ENCODE data around the gene PGAP6. TPM values are rescaled to one million over a fixed set of nuclear protein-coding genes. Genes with fewer than 3 reads are reported as not detected.

The PGAP6 gene, protein sequence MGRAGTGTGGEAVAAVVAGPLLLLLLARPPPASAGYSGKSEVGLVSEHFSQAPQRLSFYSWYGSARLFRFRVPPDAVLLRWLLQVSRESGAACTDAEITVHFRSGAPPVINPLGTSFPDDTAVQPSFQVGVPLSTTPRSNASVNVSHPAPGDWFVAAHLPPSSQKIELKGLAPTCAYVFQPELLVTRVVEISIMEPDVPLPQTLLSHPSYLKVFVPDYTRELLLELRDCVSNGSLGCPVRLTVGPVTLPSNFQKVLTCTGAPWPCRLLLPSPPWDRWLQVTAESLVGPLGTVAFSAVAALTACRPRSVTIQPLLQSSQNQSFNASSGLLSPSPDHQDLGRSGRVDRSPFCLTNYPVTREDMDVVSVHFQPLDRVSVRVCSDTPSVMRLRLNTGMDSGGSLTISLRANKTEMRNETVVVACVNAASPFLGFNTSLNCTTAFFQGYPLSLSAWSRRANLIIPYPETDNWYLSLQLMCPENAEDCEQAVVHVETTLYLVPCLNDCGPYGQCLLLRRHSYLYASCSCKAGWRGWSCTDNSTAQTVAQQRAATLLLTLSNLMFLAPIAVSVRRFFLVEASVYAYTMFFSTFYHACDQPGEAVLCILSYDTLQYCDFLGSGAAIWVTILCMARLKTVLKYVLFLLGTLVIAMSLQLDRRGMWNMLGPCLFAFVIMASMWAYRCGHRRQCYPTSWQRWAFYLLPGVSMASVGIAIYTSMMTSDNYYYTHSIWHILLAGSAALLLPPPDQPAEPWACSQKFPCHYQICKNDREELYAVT
- total RNA-seq: 10 to 100 TPM; 80.1 to 80.4 TPM
- 10 to 100 TPM; 19.5 to 38.1 (median 22.0) TPM for polyA plus RNA-seq
- total RNA-seq: 41.1 to 125 (median 57.1) reads per million in 6 experiments

DNA sequence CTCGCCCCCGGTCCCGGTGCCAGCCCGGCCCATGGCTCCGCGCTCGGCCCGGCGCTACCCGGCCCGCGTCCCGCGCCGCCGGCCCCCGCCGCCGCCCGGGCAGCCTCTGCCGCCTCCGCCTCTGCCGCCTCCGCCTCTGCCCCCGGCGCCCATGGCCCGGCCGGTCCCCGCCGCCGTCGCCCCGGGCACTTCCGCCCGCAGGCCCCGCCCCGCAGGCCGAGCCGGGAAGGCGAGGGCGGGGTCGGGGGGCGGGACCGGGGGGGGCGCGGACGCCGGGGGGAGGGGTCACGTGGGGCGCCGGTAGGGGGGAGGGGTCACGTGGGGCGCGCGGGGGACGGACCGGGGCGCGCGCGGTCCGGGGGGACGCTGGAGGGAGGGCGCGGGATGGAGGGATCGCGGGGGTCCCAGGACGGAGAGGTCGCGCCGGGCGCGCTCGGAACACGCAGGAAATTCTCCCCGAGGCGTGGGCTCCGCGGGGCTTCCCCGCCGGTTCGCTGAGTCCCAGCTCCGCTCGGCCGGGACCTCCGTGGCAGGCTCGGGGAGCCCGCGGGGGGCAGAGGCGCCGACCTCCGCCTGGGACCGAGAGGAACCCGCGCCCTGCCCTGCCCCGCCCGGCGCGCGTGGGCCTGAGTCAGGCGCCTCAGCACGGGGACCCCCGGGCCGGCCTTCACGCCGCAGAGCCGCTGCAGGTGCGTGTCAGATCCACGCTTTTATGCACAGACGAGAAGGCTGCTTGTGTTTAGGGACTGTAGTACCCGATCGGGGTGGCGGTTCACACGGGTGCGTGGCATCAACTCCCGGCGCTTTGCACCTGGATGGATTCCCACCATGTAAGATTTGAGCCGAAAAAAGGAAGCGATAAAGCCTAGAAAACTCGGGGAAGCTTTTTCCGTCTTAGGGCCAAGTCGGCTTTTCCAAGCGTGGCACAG lies at the start of gene PGAP6:
PGAP6 (minus strand) TSS at position 190 of the 929 bp plus-strand sequence; CDS start at position 33, 157 bp downstream.
- Mint-ChIP-seq H3K4me3 (peak within 1 kb of the TSS; percentile 87 to 96 (median 93)), H3K4me1 (peaks cover 10 to 31% (median 27%) of the 10 kb centered on the region in 4 donors), H3K9me3 (no peaks in the 10 kb centered on the region), H3K27me3 (no peaks in the 10 kb centered on the region), H3K27ac (peak within 1 kb of the TSS; percentile 80 to 97 (median 90)), H3K36me3 (peaks cover 0 to 5% (median 0%) of the 10 kb centered on the region in 3 donors)
- DNase-seq (peak; percentile 21 to 79 (median 64)), ATAC-seq (peak; percentile 46 to 55)
- POLR2A ChIA-PET: interaction anchor here (0.7 to 6.6 kb wide), 15 partner anchors 10 to 189 kb away, joined by 3 to 72 read pairs (median 5); partner anchors contain the start of genes AXIN1, CAPN15, DECR2 and FAM234A

DNA sequence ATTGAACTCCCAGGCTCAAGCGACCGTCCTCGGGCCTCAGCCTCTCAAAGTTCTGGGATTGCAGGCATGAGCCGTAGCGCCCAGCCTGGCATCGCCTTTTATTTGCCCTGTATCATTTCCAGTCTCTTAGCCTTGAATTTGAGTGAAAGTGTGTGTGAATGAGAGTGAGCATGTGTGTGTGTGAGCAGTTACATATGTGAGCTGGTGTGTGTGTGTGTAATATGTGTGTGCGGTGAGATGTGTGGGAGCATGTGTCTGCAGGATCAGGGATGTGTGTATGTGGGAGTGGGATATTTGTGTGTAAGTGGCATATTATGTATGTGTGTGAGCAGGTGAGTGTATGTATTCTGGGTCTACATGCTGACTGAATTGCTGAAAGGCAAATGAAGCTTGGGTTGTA lies 49.1 kb upstream of the PGAP6 start:
- no peak overlapping the region for H3K4me3 Mint-ChIP-seq
- ATAC-seq (no peak), DNase-seq (no peak)
- H3K4me1 Mint-ChIP-seq: peaks cover 16 to 31% (median 26%) of the 10 kb centered on the region in 4 donors
- H3K36me3 Mint-ChIP-seq: peaks cover 0 to 23% (median 2%) of the 10 kb centered on the region in 3 donors
- peak overlapping the region in 1 of 10 donors; percentile 0 for H3K27ac Mint-ChIP-seq
- H3K9me3 Mint-ChIP-seq: no peaks in the 10 kb centered on the region
- H3K27me3 Mint-ChIP-seq: peaks cover 0 to 3% (median 0%) of the 10 kb centered on the region in 5 donors
- POLR2A ChIA-PET: no interaction called here

DNA sequence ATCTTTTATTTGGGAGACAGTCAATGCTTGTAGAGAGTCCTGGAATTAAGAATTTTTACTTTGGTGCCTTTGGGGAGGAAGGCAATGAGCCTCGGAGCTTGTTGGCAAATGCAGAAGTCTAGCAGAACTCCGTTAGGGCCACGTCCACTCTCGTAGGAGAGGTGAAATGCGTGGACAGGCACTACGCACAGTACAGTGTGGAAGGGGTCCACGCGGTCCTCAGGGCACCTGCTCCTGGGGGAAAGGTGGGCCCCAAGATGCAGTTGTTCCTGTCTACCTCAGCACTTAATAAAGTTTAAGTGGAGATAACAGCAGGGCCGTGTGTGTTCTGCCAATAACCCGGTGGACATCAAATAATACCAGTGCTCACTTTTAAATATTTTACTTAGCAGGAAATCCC lies 45.5 kb upstream of the PGAP6 start:
- peaks cover 0 to 3% (median 0%) of the 10 kb centered on the region in 5 donors for H3K27me3 Mint-ChIP-seq
- H3K4me1 Mint-ChIP-seq: peaks cover 21 to 41% (median 34%) of the 10 kb centered on the region in 4 donors
- DNase-seq (no peak), ATAC-seq (no peak)
- H3K36me3 Mint-ChIP-seq: peaks cover 0 to 15% (median 0%) of the 10 kb centered on the region in 3 donors
- POLR2A ChIA-PET: no interaction called here
- peak overlapping the region in 9 of 10 donors; percentile 22 to 89 (median 74) for H3K27ac Mint-ChIP-seq
- no peaks in the 10 kb centered on the region for H3K9me3 Mint-ChIP-seq
- H3K4me3 Mint-ChIP-seq: peak overlapping the region; percentile 74 to 90 (median 86)

DNA sequence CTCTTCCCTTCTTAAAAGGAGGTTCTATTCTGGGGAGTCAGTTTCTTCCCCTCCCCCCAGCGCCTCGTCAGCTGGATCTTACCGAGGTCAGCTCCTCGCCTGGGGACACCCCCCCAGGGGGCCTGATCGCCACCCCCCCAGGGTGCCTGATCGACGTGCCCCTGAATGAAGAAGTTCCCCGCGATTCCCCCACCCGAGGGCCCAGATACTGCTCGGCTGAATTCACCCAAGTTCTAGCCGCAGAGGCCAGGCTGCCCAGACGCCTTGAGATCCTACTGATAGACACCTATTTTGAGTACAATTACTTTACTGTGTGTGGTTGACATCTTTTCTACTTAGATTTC lies 45.1 kb upstream of the PGAP6 start:
- Mint-ChIP-seq H3K27ac (peak overlapping the region; percentile 21 to 89 (median 74)), H3K9me3 (no peaks in the 10 kb centered on the region), H3K4me3 (peak overlapping the region; percentile 74 to 90 (median 86)), H3K36me3 (peaks cover 0 to 15% (median 0%) of the 10 kb centered on the region in 3 donors), H3K27me3 (peaks cover 0 to 3% (median 0%) of the 10 kb centered on the region in 5 donors), H3K4me1 (peaks cover 21 to 41% (median 34%) of the 10 kb centered on the region in 4 donors)
- POLR2A ChIA-PET: no interaction called here
- ATAC-seq (no peak), DNase-seq (peak in 2 of 10 donors; percentile 2 to 6)

DNA sequence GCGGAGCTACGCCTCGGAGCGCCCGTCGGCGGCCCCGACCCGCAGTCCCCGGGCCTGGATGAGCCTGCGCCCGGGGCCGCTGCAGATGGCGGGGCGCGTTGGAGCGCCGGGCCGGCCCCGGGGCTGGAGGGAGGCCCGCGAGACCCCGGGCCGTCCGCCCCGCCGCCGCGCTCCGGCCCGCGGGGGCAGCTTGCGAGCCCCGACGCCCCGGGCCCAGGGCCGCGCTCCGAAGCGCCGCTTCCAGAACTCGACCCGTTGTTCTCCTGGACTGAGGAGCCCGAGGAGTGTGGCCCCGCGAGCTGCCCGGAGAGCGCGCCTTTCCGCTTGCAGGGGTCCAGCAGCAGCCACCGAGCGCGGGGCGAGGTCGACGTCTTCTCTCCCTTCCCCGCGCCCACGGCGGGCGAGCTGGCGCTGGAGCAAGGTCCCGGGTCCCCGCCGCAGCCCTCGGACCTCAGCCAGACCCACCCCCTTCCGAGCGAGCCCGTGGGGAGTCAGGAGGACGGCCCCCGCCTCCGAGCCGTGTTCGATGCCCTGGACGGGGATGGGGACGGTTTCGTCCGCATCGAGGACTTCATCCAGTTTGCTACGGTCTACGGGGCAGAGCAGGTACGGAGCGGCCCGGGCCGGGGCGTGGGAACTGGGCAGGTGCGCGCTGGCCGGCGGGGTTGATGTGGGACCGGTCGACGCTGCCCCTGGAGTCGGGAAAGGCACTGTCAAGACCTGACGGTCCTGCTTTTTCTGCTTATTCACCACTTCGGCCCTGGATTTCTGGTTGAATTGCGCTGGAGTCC lies 44.5 kb upstream of the PGAP6 start:
- peaks cover 0 to 3% (median 0%) of the 10 kb centered on the region in 5 donors for H3K27me3 Mint-ChIP-seq
- peaks cover 21 to 41% (median 34%) of the 10 kb centered on the region in 4 donors for H3K4me1 Mint-ChIP-seq
- peak in 2 of 10 donors; percentile 7 to 9 for DNase-seq
- POLR2A ChIA-PET: interaction anchor here (0.6 to 1.5 kb wide), 4 partner anchors 23 to 278 kb away, joined by 3 to 6 read pairs (median 4); partner anchors contain the start of genes DECR2 and FAM234A
- peaks cover 0 to 15% (median 0%) of the 10 kb centered on the region in 3 donors for H3K36me3 Mint-ChIP-seq
- H3K9me3 Mint-ChIP-seq: no peaks in the 10 kb centered on the region
- no peak for ATAC-seq
- H3K4me3 Mint-ChIP-seq: peak overlapping the region; percentile 74 to 90 (median 86)
- H3K27ac Mint-ChIP-seq: peak overlapping the region in 9 of 10 donors; percentile 7 to 89 (median 73)

DNA sequence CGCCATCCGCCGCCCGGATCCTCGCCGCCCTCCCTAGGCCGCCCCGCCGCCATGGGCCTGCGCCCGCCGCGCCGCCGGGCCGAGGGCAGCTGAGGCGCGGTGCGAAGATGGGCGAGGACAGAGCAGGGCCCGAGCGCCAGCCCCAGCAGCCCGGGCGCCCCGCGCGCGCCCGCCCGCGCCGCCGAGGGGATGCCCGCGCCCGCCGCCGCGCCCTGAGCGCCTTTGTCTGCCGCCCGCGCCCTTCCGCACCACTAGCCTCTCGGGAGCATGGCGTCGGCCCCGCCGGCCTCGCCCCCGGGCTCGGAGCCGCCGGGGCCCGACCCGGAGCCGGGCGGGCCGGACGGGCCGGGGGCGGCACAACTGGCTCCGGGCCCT lies 43.9 kb upstream of the PGAP6 start:
- Mint-ChIP-seq H3K4me1 (peaks cover 18 to 36% (median 33%) of the 10 kb centered on the region in 4 donors), H3K27ac (peak overlapping the region in 8 of 10 donors; percentile 87 to 98 (median 95)), H3K9me3 (no peaks in the 10 kb centered on the region), H3K36me3 (peaks cover 0 to 15% (median 0%) of the 10 kb centered on the region in 3 donors), H3K4me3 (peak overlapping the region; percentile 84 to 95 (median 87)), H3K27me3 (peaks cover 0 to 5% (median 0%) of the 10 kb centered on the region in 5 donors)
- DNase-seq: peak in 5 of 10 donors; percentile 12 to 67 (median 50)
- peak; percentile 57 to 68 for ATAC-seq
- POLR2A ChIA-PET: interaction anchor here (0.6 to 1.5 kb wide), 6 partner anchors 22 to 278 kb away, joined by 3 to 6 read pairs (median 4); partner anchors contain the start of genes DECR2, FAM234A and MRPL28

DNA sequence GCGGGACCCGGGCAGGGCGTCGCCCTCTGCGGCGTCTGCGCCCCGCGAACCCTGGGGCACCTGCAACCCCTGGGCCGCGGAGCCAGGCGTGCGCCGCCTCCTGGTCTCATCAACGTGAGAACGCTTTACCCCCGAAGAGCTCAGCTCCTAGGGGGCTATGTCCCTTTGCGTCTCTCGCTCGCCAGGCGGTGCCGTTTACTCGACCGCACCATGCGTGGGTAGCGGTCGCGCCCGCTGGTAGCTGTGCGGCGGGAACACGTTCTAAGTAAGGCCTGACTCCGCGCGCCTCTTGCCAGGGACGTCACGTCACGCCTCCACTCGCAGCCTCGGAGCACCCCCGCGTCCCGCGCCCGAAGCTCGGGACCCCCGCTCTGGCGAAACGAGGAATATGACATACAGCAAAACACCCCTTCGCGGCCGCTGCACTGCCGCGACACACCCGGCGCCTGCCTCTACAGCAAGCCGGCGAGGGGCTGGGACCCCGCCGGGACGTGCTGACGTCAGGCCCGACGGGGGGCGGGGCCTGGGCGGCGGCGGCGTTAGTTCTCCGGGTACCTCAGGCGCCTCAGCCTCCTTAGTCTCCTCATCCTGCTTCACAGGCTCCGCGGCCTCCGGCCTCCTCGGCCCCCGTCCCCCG lies 43.4 kb upstream of the PGAP6 start, which contains the start of gene RAB11FIP3:
RAB11FIP3 (plus strand) TSS at position 568 of the 637 bp plus-strand sequence. CDS start 358 bp downstream, outside the sequence.
- H3K27ac Mint-ChIP-seq: peak within 1 kb of the TSS; percentile 48 to 98 (median 94)
- POLR2A ChIA-PET: interaction anchor here (0.6 to 1.5 kb wide), 10 partner anchors 22 to 190 kb away, joined by 3 to 6 read pairs (median 4); partner anchors contain the start of genes DECR2, FAM234A, MRPL28 and PGAP6
- peaks cover 0 to 5% (median 0%) of the 10 kb centered on the region in 5 donors for H3K27me3 Mint-ChIP-seq
- H3K4me3 Mint-ChIP-seq: peak within 1 kb of the TSS; percentile 84 to 95 (median 88)
- peaks cover 0 to 15% (median 0%) of the 10 kb centered on the region in 3 donors for H3K36me3 Mint-ChIP-seq
- DNase-seq (peak; percentile 75 to 91 (median 86)), ATAC-seq (peak; percentile 89)
- H3K4me1 Mint-ChIP-seq: peaks cover 18 to 35% (median 33%) of the 10 kb centered on the region in 4 donors
- no peaks in the 10 kb centered on the region for H3K9me3 Mint-ChIP-seq

DNA sequence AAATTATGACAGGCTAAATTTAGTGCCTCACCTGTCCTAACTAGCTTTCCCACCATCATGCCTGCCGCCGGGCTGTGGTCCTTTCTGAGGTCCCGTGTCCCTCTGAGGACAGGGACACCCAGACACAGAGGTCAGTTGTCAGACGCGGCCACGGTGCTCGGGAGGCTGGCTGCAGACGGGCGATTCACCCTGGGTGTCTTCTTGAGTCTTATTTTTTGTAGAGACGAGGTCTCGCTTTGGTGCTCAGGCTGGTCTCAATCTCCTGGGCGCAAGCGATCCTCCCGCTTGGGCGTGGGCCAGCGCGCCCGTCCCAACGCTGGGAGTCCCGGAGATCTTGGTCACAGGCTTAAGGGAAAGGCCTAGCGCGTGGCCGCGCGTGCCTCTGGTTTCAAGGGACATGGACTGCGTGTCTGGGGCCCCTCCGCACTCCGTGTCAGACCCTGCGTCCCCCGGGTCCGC lies 42.9 kb upstream of the PGAP6 start:
- DNase-seq: no peak
- H3K27me3 Mint-ChIP-seq: peaks cover 0 to 5% (median 0%) of the 10 kb centered on the region in 5 donors
- H3K4me3 Mint-ChIP-seq: peak overlapping the region; percentile 71 to 94 (median 87)
- POLR2A ChIA-PET: interaction anchor here (0.9 to 1.5 kb wide), 7 partner anchors 21 to 189 kb away, joined by 3 to 6 read pairs (median 4); partner anchors contain the start of genes DECR2, FAM234A, MRPL28 and PGAP6
- H3K9me3 Mint-ChIP-seq: no peaks in the 10 kb centered on the region
- peaks cover 0 to 11% (median 0%) of the 10 kb centered on the region in 3 donors for H3K36me3 Mint-ChIP-seq
- no peak for ATAC-seq
- H3K4me1 Mint-ChIP-seq: peaks cover 16 to 35% (median 32%) of the 10 kb centered on the region in 4 donors
- peak overlapping the region in 8 of 10 donors; percentile 41 to 96 (median 88) for H3K27ac Mint-ChIP-seq

DNA sequence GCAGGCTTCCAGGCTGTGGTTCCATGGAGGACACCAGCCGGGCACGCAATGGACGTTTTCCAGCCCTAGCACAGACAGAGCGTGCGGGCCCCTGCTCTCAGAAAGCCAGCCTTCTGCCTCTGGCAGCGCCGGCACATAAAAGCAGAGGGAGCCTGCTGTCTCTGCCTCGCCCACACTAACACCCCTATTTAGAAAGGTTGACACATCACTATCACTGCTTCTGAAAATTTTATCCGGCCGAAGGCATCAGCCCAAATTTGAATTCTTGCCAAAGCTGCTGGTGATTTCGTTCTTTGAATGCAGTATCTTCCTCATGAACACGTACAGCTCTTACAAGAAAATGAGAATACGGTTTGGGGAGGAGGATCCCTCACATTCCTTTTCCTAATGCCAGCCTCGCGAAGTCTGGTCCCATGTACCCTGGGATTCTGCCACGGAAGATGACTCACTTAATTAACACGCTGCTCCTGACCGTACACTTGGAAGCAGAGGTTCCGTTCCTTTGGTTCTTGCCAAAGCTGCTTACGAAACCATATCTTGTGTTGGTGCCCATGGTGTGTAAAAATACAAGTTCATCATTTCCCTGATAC lies 42.4 kb upstream of the PGAP6 start:
- ATAC-seq: no peak
- POLR2A ChIA-PET: interaction anchor here (0.6 to 1.5 kb wide), 5 partner anchors 22 to 161 kb away, joined by 3 to 5 read pairs (median 4); partner anchors contain the start of genes DECR2, MRPL28 and PGAP6
- Mint-ChIP-seq H3K9me3 (no peaks in the 10 kb centered on the region), H3K36me3 (peaks cover 0 to 6% (median 0%) of the 10 kb centered on the region in 3 donors), H3K4me1 (peaks cover 16 to 34% (median 32%) of the 10 kb centered on the region in 4 donors), H3K27me3 (peaks cover 0 to 5% (median 0%) of the 10 kb centered on the region in 5 donors), H3K4me3 (peak overlapping the region; percentile 71 to 94 (median 87)), H3K27ac (peak overlapping the region in 8 of 10 donors; percentile 41 to 96 (median 88))
- DNase-seq: no peak
